Measurements from ENCODE around the gene ABCC1. TPM values are rescaled to one million over a fixed set of nuclear protein-coding genes. Genes with fewer than 3 reads are reported as not detected.

ABCC1 gene
- total RNA-seq, 1 experiment from 2014 or later = 16.1 TPM

DNA sequence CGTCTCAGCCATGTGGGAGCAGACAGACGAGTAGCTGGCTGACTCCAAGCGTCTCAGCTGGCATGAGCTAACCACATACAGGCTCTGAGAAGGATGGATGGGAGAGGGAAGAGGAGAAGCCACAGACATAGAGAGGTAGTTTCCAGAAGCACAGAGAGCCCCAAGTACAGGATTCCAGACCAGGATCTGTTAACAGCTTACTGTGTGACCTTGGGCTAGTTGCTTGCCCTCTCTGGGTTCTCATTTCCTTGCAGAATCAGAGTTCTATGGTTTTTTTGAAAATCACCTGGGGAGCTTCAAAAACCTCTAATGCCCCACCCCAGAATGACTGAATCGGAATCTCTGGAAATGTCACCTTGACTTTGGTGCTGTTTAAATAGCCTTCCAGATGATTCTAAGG, 213.7 kb downstream of the ABCC1 start:
- POLR2A ChIA-PET (ENCODE audit: unreplicated experiment) = no interaction called here
- no TSS peak for BruUV-seq (replicated peaks)

DNA sequence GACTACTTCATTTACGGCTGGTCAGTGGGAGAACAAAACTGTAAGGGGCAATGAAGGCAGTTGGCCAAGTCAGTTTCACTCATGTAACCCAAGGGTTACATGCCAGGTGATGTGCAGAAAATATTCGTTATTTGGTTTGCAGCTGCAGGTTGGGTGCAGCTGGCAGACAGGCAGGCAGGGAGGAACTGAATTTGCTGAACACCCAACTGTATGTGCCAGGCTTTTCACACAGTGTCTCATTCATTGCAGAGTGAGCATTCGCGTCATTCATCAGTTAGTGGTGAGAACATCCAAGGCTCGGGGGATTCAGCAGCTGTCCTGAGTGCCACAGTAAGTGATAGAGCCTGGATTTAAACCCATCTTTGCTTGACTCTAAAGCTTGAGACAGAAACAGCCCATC, 214.2 kb downstream of the ABCC1 start:
- no peaks in the 10 kb centered on the region for H3F3A ChIP-seq (ENCODE audit: low read length, unreplicated experiment)
- ATAC-seq = no peak
- CTCF ChIA-PET = no interaction called here
- no peaks in the 10 kb centered on the region for H3K27me3 ChIP-seq (ENCODE audit: low read length)
- POLR2A ChIA-PET (ENCODE audit: unreplicated experiment) = no interaction called here
- no peak for DNase-seq
- intact Hi-C loops (cut with micrococcal nuclease) = no loop called here
- no peak overlapping the region for H3K4me2 ChIP-seq (ENCODE audit: low read length)
- no peaks in the 10 kb centered on the region for H4K20me1 ChIP-seq (ENCODE audit: low read length)
- no peaks in the 10 kb centered on the region for H3K4me1 ChIP-seq (ENCODE audit: insufficient read depth, low read length)
- no peaks in the 10 kb centered on the region for H3K36me3 ChIP-seq (ENCODE audit: low read depth, low read length)
- no peak overlapping the region for H3K4me3 ChIP-seq (ENCODE audit: low read length)
- no peaks in the 10 kb centered on the region for H3K9me3 ChIP-seq (ENCODE audit: low read length)
- H3K79me2 ChIP-seq (ENCODE audit: low read length) = no peaks in the 10 kb centered on the region
- no peaks in the 10 kb centered on the region for H3K9me2 ChIP-seq (replicated peaks; ENCODE audit: low read length)
- no TSS peak for BruUV-seq (replicated peaks)
- H2AFZ ChIP-seq (ENCODE audit: low read length) = no peak overlapping the region
- TF ChIP-seq EZH2 (IDR thresholded peaks at IDR 0.05; ENCODE audit: low read length, unreplicated experiment) = no peak
- TF ChIP-seq, protein P1, sequence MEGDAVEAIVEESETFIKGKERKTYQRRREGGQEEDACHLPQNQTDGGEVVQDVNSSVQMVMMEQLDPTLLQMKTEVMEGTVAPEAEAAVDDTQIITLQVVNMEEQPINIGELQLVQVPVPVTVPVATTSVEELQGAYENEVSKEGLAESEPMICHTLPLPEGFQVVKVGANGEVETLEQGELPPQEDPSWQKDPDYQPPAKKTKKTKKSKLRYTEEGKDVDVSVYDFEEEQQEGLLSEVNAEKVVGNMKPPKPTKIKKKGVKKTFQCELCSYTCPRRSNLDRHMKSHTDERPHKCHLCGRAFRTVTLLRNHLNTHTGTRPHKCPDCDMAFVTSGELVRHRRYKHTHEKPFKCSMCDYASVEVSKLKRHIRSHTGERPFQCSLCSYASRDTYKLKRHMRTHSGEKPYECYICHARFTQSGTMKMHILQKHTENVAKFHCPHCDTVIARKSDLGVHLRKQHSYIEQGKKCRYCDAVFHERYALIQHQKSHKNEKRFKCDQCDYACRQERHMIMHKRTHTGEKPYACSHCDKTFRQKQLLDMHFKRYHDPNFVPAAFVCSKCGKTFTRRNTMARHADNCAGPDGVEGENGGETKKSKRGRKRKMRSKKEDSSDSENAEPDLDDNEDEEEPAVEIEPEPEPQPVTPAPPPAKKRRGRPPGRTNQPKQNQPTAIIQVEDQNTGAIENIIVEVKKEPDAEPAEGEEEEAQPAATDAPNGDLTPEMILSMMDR (conservative IDR thresholded peaks at IDR 0.05; ENCODE audit: low read depth, low read length) = no peak
- no peak for TF ChIP-seq EZH2phosphoT487 (IDR thresholded peaks at IDR 0.05; ENCODE audit: borderline replicate concordance, low read length)
- H3K9ac ChIP-seq (ENCODE audit: low read length) = no peak overlapping the region
- H3K27ac ChIP-seq (ENCODE audit: low read length) = no peak overlapping the region

More for the DNA sequence above, 213.7 kb downstream of the ABCC1 start:
- H3K9ac ChIP-seq (ENCODE audit: low read length) = no peak overlapping the region
- H3F3A ChIP-seq (ENCODE audit: low read length, unreplicated experiment) = no peaks in the 10 kb centered on the region
- H3K4me1 ChIP-seq (ENCODE audit: insufficient read depth, low read length) = no peaks in the 10 kb centered on the region
- intact Hi-C loops (cut with micrococcal nuclease) = no loop called here
- no peaks in the 10 kb centered on the region for H3K9me3 ChIP-seq (ENCODE audit: low read length)
- H3K27me3 ChIP-seq (ENCODE audit: low read length) = no peaks in the 10 kb centered on the region
- H3K36me3 ChIP-seq (ENCODE audit: low read depth, low read length) = no peaks in the 10 kb centered on the region
- H2AFZ ChIP-seq (ENCODE audit: low read length) = no peak overlapping the region
- H4K20me1 ChIP-seq (ENCODE audit: low read length) = no peaks in the 10 kb centered on the region
- CTCF ChIA-PET = no interaction called here
- DNase-seq = no peak
- no peak overlapping the region for H3K27ac ChIP-seq (ENCODE audit: low read length)
- H3K4me3 ChIP-seq (ENCODE audit: low read length) = no peak overlapping the region
- ATAC-seq = no peak
- no peaks in the 10 kb centered on the region for H3K79me2 ChIP-seq (ENCODE audit: low read length)
- TF ChIP-seq, protein P1 (conservative IDR thresholded peaks at IDR 0.05; ENCODE audit: low read depth, low read length) = no peak
- TF ChIP-seq EZH2phosphoT487 (IDR thresholded peaks at IDR 0.05; ENCODE audit: borderline replicate concordance, low read length) = no peak
- no peak for TF ChIP-seq EZH2 (IDR thresholded peaks at IDR 0.05; ENCODE audit: low read length, unreplicated experiment)
- no peaks in the 10 kb centered on the region for H3K9me2 ChIP-seq (replicated peaks; ENCODE audit: low read length)
- no peak overlapping the region for H3K4me2 ChIP-seq (ENCODE audit: low read length)

DNA sequence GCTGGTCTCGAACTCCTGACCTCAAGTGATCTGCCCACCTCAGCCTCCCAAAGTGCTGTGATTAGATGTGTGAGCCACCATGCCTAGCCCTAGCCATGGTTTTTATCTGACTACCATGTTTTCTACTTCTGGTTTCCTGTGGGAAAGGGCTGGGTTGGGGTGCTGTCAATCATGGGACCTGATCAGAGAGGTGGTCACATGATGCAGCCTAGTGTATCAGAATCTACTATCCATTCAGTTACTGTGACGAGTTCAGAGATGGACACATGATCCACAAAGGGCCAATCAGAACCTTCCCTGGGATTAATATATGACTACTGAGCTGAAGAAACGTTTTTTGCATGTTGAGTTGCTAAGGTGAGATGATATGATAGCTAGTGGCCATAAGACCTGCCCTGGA, 214.8 kb downstream of the ABCC1 start:
- no peak overlapping the region for H3K9ac ChIP-seq (ENCODE audit: low read length)
- no peak overlapping the region for H2AFZ ChIP-seq (ENCODE audit: low read length)
- POLR2A ChIA-PET (ENCODE audit: unreplicated experiment) = no interaction called here
- no peaks in the 10 kb centered on the region for H3K4me1 ChIP-seq (ENCODE audit: insufficient read depth, low read length)
- no peak overlapping the region for H3K27ac ChIP-seq (ENCODE audit: low read length)
- no TSS peak for BruUV-seq (replicated peaks)
- H3K79me2 ChIP-seq (ENCODE audit: low read length) = no peaks in the 10 kb centered on the region
- no peaks in the 10 kb centered on the region for H3K9me2 ChIP-seq (replicated peaks; ENCODE audit: low read length)
- H3K9me3 ChIP-seq (ENCODE audit: low read length) = no peaks in the 10 kb centered on the region
- intact Hi-C loops (cut with micrococcal nuclease) = no loop called here
- DNase-seq = no peak
- no peaks in the 10 kb centered on the region for H3F3A ChIP-seq (ENCODE audit: low read length, unreplicated experiment)
- CTCF ChIA-PET = no interaction called here
- H3K4me3 ChIP-seq (ENCODE audit: low read length) = no peak overlapping the region
- H3K27me3 ChIP-seq (ENCODE audit: low read length) = no peaks in the 10 kb centered on the region
- H3K36me3 ChIP-seq (ENCODE audit: low read depth, low read length) = no peaks in the 10 kb centered on the region
- no peaks in the 10 kb centered on the region for H4K20me1 ChIP-seq (ENCODE audit: low read length)
- no peak for ATAC-seq
- no peak overlapping the region for H3K4me2 ChIP-seq (ENCODE audit: low read length)
- no peak for TF ChIP-seq EZH2 (IDR thresholded peaks at IDR 0.05; ENCODE audit: low read length, unreplicated experiment)
- TF ChIP-seq, protein P1 (conservative IDR thresholded peaks at IDR 0.05; ENCODE audit: low read depth, low read length) = no peak
- TF ChIP-seq EZH2phosphoT487 (IDR thresholded peaks at IDR 0.05; ENCODE audit: borderline replicate concordance, low read length) = no peak

All from PC-3 (cell line).